H9 (cell line): ENCODE data around the gene MBTD1. TPM values are rescaled to one million over a fixed set of nuclear protein-coding genes. Genes with fewer than 3 reads are reported as not detected.

Experiments
- DNase-seq: peaks from one replicate; pipeline ENCODE4 v3.0.0-alpha.2; 2017
- H2AFZ ChIP-seq: one replicate; pipeline ENCODE4 v1.6.1; 2013; ENCODE audit warnings: mild to moderate bottlenecking, low read length, control low read depth, moderate library complexity
- H2AK5ac ChIP-seq: 2 replicates; pipeline ENCODE4 v1.6.1; 2013; ENCODE audit warnings: low read length, control low read depth, mixed read lengths; ENCODE audit not compliant: insufficient read length
- H2BK120ac ChIP-seq: one replicate; pipeline ENCODE4 v1.6.1; 2013; ENCODE audit warnings: low read depth, mild to moderate bottlenecking, low read length, control low read depth, inconsistent platforms; ENCODE audit not compliant: poor library complexity, severe bottlenecking
- H2BK12ac ChIP-seq: 2 replicates; pipeline ENCODE4 v1.6.1; 2013; ENCODE audit warnings: low read length, control low read depth, mixed read lengths, low read depth; ENCODE audit not compliant: insufficient read length
- H2BK15ac ChIP-seq: 2 replicates; pipeline ENCODE4 v1.6.1; 2013; ENCODE audit warnings: low read depth, low read length, control low read depth
- H2BK20ac ChIP-seq: one replicate; pipeline ENCODE4 v1.6.1; 2013; ENCODE audit warnings: low read depth, mild to moderate bottlenecking, low read length, control low read depth, inconsistent platforms; ENCODE audit not compliant: poor library complexity, severe bottlenecking
- H2BK5ac ChIP-seq: 2 replicates; pipeline ENCODE4 v1.6.1; 2013; ENCODE audit warnings: low read length, control low read depth, mixed read lengths; ENCODE audit not compliant: insufficient read length
- H3K14ac ChIP-seq: 2 replicates; pipeline ENCODE4 v1.6.1; 2013; ENCODE audit warnings: low read length, control low read depth; ENCODE audit not compliant: insufficient read depth
- H3K18ac ChIP-seq: 2 replicates; pipeline ENCODE4 v1.6.1; 2013; ENCODE audit warnings: low read depth, mild to moderate bottlenecking, mixed read lengths, low read length, control low read depth; ENCODE audit not compliant: insufficient read length
- H3K23ac ChIP-seq: 2 replicates; pipeline ENCODE4 v1.6.1; 2013; ENCODE audit warnings: low read length, control low read depth, mixed read lengths, low read depth; ENCODE audit not compliant: insufficient read length
- H3K23me2 ChIP-seq: 2 replicates; pipeline ENCODE4 v1.6.1; 2013; ENCODE audit warnings: low read depth, mild to moderate bottlenecking, mixed read lengths, low read length, control low read depth; ENCODE audit not compliant: insufficient read length, poor library complexity, severe bottlenecking
- H3K27ac ChIP-seq: 2 replicates; pipeline ENCODE4 v1.5.1; 2013; ENCODE audit warnings: low read length, control low read depth, mixed read lengths, low read depth; ENCODE audit not compliant: insufficient read length
- H3K27me3 ChIP-seq: 2 replicates; pipeline ENCODE4 v1.6.1; 2013; ENCODE audit warnings: low read length, control low read depth, inconsistent platforms; ENCODE audit not compliant: insufficient read depth
- H3K4ac ChIP-seq: 2 replicates; pipeline ENCODE4 v1.6.1; 2013; ENCODE audit warnings: low read depth, mild to moderate bottlenecking, control low read depth, inconsistent platforms, low read length, moderate library complexity
- H3K4me1 ChIP-seq: 2 replicates; pipeline ENCODE4 v1.6.1; 2013; ENCODE audit warnings: low read length, control low read depth, inconsistent platforms; ENCODE audit not compliant: insufficient read depth
- H3K4me2 ChIP-seq: 2 replicates; pipeline ENCODE4 v1.6.1; 2013; ENCODE audit warnings: low read length, control low read depth, mixed read lengths; ENCODE audit not compliant: insufficient read length, insufficient read depth
- H3K56ac ChIP-seq: 2 replicates; pipeline ENCODE4 v1.6.1; 2013; ENCODE audit warnings: low read depth, mild to moderate bottlenecking, mixed read lengths, low read length, control low read depth; ENCODE audit not compliant: insufficient read length
- H3K79me1 ChIP-seq: 2 replicates; pipeline ENCODE4 v1.6.1; 2013; ENCODE audit warnings: low read depth, mild to moderate bottlenecking, moderate library complexity, low read length, control low read depth, inconsistent platforms; ENCODE audit not compliant: insufficient read depth, poor library complexity, severe bottlenecking
- H3K79me2 ChIP-seq: 2 replicates; pipeline ENCODE4 v1.6.1; 2013; ENCODE audit warnings: low read length, control low read depth, inconsistent platforms; ENCODE audit not compliant: insufficient read depth
- H3K9ac ChIP-seq: 2 replicates; pipeline ENCODE4 v1.6.1; 2013; ENCODE audit warnings: low read length, control low read depth, mixed read lengths; ENCODE audit not compliant: insufficient read length; ENCODE audit errors: extremely low read depth
- H3K9me3 ChIP-seq: one replicate; pipeline ENCODE4 v1.6.1; 2013; ENCODE audit warnings: low read depth, low read length, inconsistent platforms; ENCODE audit not compliant: control insufficient read depth
- H3T11ph ChIP-seq: one replicate; pipeline ENCODE4 v1.6.1; 2013; ENCODE audit warnings: mild to moderate bottlenecking, low read length, control low read depth, inconsistent platforms
- H4K20me1 ChIP-seq: one replicate; pipeline ENCODE4 v1.6.1; 2013; ENCODE audit not compliant: control insufficient read depth, insufficient read length, insufficient read depth
- H4K5ac ChIP-seq: 2 replicates; pipeline ENCODE4 v1.6.1; 2013; ENCODE audit warnings: low read depth, mild to moderate bottlenecking, mixed read lengths, low read length, control low read depth; ENCODE audit not compliant: insufficient read length
- H4K8ac ChIP-seq: replicated peaks from 2 replicates; pipeline ENCODE4 v1.6.1; 2013; ENCODE audit warnings: low read length, control low read depth, mixed read lengths, low read depth; ENCODE audit not compliant: insufficient read length
- H4K91ac ChIP-seq: 2 replicates; pipeline ENCODE4 v1.6.1; 2013; ENCODE audit warnings: low read depth, mild to moderate bottlenecking, moderate library complexity, mixed read lengths, low read length, control low read depth; ENCODE audit not compliant: insufficient read length
- H3K27ac Mint-ChIP-seq, 3 experiments: 2 replicates in 2 of 3; 3 replicates in 1 of 3; pipeline ENCODE4 v1.8.0; 2020 to 2021; ENCODE audit warnings: mixed read lengths in 3 of 3, mild to moderate bottlenecking in 1 of 3, moderate library complexity in 1 of 3
- H3K27me3 Mint-ChIP-seq: 2 replicates; pipeline ENCODE4 v1.8.0; 2021; ENCODE audit warnings: low read depth, mild to moderate bottlenecking, moderate library complexity, mixed read lengths
- H3K36me3 Mint-ChIP-seq, 3 experiments: 2 replicates in 2 of 3; 3 replicates in 1 of 3; pipeline ENCODE4 v1.8.0; 2020 to 2021; ENCODE audit warnings: low read depth in 3 of 3, mixed read lengths in 3 of 3; ENCODE audit not compliant: insufficient read depth in 1 of 3
- H3K4me1 Mint-ChIP-seq, 2 experiments: 2 replicates each; pipeline ENCODE4 v1.8.0; 2020; ENCODE audit warnings: mixed read lengths in 2 of 2
- H3K4me3 Mint-ChIP-seq, 2 experiments: 2 replicates in 1 of 2; 3 replicates in 1 of 2; pipeline ENCODE4 v1.8.0; 2020 to 2021; ENCODE audit warnings: mild to moderate bottlenecking in 2 of 2, mixed read lengths in 2 of 2, moderate library complexity in 1 of 2
- H3K9me3 Mint-ChIP-seq, 2 experiments: 2 replicates in 1 of 2; 3 replicates in 1 of 2; pipeline ENCODE4 v1.8.0; 2020; ENCODE audit warnings: mild to moderate bottlenecking in 2 of 2, mixed read lengths in 2 of 2, moderate library complexity in 1 of 2
- CTCF ChIP-seq: fragments of 200-600 bp; sonication (generic); conservative IDR thresholded peaks from 3 replicates; pipeline ENCODE4 v1.8.0; 2021; ENCODE audit warnings: antibody characterized with exemption, mild to moderate bottlenecking
- total RNA-seq: library from RNA; stranded (reverse); gene quantifications from 2 replicates; pipeline ENCODE4 v1.2.1, GENCODE V29; 2021

The MBTD1 gene
- total RNA-seq, 1 experiment from 2014 or later, result 49.6 TPM

- Mint-ChIP-seq H3K27ac (no peak overlapping the region), H3K9me3 (peaks cover 2 to 7% of the 10 kb centered on the region in 2 experiments; a peak in 2 of 5 replicates), H3K27me3 (no peaks in the 10 kb centered on the region), H3K4me3 (no peak overlapping the region), H3K4me1 (0 out of 4 replicates have a peak, but pooled peaks cover 0 to 3% of the 10 kb centered on the region in 2 experiments), H3K36me3 (peaks cover 32 to 76% (median 70%) of the 10 kb centered on the region in 3 experiments)
- Histone ChIP-seq H3K9me3 (no peaks in the 10 kb centered on the region), H4K91ac (no peak overlapping the region), H2BK15ac (no peak overlapping the region), H2AK5ac (no peak overlapping the region), H3K23me2 (no peaks in the 10 kb centered on the region), H3K23ac (no peak overlapping the region), H3K27ac (no peak overlapping the region), H3K56ac (no peak overlapping the region), H3K18ac (no peak overlapping the region), H3K4me1 (no peaks in the 10 kb centered on the region), H2BK5ac (no peak overlapping the region), H3K27me3 (no peaks in the 10 kb centered on the region), H4K20me1 (no peaks in the 10 kb centered on the region), H2AFZ (no peak overlapping the region), H2BK120ac (no peak overlapping the region), H3K9ac (no peak overlapping the region), H3K4ac (no peak overlapping the region), H4K8ac (no peak overlapping the region), H3T11ph (no peak overlapping the region), H3K4me2 (no peak overlapping the region), H3K14ac (no peak overlapping the region), H2BK20ac (no peak overlapping the region), H2BK12ac (no peak overlapping the region), H4K5ac (no peak overlapping the region), H3K79me2 (peaks cover 6% of the 10 kb centered on the region), H3K79me1 (peaks cover 4% of the 10 kb centered on the region)
- DNase-seq, result no peak
- no peak for TF ChIP-seq CTCF
Measured at GRCh38 chr17:51251010-51251409, 8.8 kb downstream of the MBTD1 start.
